ENCODE data around the gene MOG. TPM values are rescaled to one million over a fixed set of nuclear protein-coding genes. Genes with fewer than 3 reads are reported as not detected.

Gene MOG
- total RNA-seq, 1 experiment from 2014 or later = not detected

DNA sequence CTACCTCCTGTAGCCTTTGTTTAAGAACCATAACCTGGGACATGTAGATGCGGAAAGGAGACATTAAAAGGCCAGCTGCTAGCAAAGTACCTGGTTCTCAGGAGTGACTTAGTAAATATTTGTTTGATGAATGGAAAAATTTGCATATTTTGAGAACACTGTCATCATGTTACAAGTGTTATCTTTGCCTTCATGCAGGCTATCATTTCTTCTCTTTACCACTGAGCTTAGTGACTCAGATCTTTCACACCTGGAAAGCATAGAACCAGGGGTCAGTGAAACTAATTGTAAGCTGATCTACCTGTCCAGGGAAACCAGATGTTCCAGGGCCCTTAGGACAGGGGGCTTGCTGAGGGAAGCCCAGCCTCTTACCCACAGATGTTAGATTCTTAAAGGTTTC lies 18.7 kb downstream of the MOG start:
- DNase-seq (ENCODE audit: low read depth) = no peak

DNA sequence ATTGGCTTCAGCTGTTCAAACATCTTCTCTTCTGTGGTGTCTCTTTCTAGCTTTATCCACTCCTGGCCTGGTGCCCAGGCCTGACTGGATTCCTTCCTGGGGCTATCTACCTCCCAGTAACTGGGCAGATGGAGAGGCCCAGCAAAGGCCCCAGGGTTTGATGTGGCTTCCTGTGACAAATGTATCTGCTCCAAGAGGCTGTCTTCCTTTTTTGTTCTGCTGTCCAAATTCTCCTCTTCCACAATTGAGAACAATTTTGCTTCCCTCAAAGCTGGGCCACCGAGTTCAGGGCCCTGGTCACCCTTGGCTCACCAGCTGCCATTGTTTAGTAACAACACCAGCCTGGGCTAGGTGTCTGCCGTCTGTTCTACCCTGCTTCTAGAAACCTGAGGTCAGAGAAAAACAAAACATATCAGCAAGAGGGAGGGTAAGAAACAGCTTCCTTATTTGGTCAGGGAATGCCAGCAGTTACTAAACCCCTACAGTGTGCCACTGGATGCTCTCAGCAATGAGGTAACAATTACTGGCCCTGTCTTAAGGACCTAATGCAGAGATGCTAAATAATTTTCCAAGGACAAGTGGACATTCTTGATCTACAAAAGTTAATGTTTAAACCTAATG lies 20.2 kb downstream of the MOG start:
- DNase-seq (ENCODE audit: low read depth) = peak; percentile 89

DNA sequence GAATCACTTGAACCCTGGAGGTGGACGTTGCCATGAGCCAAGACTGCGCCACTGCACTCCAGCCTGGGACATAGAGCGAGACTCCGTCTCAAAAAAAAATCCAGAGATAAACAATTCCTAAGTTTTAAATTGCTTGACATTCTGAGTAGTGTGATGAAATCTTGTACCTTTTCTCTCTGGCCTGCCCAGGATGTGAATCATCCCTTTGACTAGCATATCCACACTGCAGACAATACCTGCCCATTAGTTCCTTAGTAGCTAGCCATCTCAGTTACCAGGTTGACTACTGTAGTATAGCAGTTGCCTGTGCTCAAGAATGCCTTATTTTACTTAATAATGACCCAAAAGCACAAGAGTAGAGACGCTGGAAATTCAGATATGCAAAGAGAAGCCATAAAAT lies 21.2 kb downstream of the MOG start:
- DNase-seq (ENCODE audit: low read depth) = no peak

DNA sequence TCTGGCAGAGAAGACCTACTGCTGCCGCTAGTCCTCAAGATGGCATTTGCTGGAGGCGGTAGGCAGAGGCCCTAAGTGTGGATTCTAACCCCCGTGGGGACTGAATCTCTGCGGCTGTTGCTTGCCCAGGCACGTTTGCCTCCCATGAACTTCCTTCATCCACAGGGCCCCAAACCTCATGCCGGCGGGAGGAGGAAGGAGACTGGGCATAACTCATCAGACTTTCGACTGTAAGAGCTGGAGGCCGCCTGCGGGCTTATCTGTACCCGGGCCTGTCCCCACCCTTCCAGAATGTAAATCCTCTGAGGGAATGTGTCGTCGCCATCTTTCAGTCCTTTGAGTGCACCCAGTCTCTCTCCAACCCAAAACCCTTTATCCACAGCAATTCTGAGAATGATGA lies 23.1 kb downstream of the MOG start:
- DNase-seq (ENCODE audit: low read depth) = no peak

DNA sequence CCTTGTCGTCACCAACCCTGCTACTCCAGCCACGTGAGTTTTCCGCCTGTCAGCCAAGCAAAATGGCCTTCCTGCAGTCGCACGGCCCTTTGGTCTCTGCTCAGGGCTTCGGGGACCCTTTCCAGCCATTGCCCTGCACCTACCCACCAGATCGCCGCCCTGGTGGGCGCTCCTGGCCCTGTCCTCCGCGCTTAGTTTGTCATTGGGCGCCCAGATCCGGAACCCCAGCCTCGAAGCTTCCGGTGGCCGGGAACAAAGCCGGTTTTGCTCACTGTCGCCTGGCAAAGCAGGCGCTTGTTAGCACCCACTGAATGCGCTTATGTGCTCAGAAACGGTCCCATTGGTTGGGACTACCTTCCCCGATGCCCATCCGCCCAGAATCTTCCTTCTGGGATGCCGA lies 23.5 kb downstream of the MOG start:
- no peak for DNase-seq (ENCODE audit: low read depth)

DNA sequence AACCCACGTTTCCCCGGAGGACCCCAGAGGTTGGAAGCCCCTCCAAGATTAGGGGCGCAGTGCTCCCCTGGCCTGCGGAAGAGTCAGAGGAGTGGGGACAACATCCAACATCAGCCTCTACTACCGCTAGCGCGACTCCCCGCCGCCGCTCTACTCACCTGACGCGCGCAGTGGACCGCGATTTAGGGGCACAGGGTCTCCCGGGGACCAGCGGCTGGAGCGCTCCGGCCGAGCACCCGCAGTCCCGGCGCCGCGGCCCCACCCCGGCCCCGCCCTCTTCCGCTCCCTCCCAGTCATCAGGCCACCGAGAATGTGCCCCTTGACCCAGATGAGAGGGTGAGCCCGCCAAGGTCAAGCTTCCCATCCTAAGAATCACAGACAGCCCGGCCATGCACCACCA lies 24.0 kb downstream of the MOG start, which contains the start of gene ZFP57:
ZFP57 (minus strand) TSS at position 249 of the 400 bp plus-strand sequence. CDS start 4,149 bp downstream, outside the sequence.
- DNase-seq (ENCODE audit: low read depth) = no peak

DNA sequence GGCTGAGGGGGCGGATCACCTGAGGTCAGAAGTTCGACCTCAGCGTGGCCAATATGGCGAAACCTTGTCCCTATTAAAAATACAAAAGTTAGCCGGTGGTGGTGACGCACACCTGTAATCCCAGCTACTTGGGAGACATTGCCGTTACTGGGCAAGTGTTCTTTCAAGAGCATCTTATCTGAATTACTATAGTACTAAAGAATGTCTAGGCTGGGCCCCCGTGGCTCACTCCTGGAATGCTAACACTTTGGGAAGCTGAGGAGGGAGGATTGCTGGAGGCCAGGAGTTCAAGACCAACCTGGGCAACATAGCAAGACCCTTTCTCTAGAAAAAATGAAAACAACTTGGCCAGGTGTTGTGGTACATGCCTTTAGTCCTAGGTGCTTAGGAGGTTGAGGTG lies 24.9 kb downstream of the MOG start:
- no peak for DNase-seq (ENCODE audit: low read depth)

DNA sequence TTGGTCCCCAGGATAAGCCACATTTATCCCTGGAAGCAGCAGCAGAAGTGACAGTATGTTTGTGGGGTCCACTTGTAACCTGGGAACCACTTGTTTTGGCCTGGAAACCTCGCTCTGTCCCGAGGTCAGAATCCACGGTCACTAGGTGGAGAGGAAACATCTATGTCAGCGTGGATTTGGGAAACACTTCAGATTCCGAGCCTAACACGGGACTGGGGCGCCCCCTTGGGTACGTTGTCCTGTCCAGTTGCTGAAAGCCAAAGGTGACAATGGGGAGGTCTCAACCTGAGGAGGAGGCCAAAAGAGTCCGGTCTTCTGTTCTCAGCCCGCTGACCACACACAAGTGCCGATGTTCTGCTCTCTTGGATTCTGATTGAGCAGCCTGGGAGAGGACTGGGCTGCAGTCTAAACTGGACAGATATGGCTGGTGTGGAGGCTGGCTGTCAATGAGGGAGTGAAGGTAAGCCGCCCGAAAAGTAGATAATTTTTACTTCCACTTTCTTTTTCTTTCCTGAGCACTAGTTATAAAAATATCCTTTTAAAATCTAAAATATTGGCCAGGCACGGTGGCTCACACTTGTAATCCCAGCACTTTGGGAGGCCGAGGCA lies 28.9 kb downstream of the MOG start:
- DNase-seq (ENCODE audit: low read depth) = peak; percentile 22

DNA sequence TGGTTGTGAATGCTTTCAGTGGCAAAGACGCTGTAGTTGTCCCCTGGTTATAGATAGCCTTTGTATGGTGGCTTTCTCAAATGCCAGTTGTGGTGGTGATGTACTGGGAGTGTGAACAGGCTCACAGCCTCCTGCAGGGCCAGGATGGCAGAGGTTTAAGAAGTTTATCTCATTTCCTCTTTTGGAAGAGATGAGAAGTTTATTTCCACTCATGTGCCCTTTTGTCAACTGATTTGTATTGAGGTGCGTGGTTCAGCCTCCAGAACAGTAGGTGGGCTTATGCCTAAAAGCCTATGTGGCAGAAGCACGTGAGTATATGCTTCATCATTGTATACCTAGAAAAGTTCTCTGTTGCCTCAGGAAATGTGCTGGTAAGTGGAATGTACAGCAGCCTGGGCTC lies 37.7 kb downstream of the MOG start:
- no peak for DNase-seq (ENCODE audit: low read depth)

DNA sequence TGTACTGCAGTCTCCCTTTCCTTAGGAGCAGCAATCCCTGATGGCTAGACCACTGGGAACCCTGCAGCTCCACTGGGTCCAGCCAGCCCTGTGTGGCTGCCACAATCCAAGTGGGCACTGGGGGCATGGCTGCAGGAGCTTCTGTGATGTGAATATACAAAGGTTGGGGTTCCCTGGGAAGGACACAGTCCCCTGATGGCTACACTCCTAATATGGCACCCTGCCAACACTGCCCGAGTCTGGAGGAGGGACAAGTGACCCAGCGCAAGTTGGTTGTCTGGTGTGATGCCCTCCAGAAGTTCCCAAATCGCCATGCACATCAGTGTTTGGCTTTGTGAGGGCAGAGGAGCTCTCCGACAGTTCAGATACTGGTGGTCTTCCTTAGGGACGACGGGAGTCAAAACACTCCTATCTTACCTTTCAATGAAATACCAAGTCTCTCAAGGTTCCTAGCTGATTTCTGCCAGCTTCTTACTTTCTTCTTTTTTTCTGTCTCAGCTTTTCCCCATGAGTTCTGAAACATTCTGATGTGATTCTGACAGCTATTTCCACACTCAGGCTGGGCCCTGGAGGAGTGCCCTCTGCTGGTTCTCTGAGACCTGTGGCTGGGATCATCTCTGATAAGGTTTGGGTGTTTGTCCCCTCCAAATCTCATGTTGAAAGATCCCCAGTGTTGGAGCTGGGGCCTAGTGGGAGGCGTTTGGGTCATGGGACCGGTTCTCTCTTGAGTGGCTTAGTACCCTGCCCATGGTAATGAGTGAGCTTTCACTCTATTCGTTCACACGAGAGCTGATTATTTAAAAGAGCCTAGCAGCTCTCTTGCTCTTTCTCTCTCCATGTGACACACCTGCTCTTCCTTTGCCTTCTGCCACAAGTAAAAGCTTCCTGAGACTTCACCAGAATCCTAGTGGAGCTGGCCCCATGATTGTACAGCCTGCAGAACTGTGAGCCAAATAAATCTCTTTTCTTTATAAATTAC lies 39.5 kb downstream of the MOG start:
- DNase-seq (ENCODE audit: low read depth) = peak; percentile 24

DNA sequence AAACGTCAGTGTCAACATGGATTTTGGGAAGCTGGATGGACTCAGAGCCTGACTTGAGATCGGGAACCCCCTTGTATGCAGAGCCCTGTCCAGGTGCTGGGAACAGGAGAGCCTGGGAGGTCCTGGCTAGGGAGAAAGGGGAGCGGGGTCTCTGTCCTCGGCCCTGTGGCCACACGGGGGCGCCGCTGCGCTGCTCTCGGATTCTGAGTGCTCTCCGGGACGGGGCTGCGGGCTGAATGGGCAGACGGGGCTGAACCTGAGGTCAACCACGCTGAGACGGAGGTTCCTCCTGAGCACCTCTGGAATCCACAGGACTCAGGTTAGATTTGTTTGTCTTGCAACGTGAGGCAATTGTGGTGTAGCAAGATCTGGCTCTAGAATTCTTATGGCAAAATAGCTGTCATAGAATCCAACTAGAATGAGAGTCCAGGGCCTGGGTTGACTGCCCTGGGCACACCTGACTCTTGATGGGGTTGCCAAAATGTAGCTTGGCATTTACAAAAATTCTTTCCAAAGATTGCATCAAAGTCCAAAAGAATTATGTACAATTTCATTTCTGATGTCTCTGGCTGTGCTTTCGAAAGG lies 45.7 kb downstream of the MOG start:
- DNase-seq (ENCODE audit: low read depth) = peak; percentile 21

DNA sequence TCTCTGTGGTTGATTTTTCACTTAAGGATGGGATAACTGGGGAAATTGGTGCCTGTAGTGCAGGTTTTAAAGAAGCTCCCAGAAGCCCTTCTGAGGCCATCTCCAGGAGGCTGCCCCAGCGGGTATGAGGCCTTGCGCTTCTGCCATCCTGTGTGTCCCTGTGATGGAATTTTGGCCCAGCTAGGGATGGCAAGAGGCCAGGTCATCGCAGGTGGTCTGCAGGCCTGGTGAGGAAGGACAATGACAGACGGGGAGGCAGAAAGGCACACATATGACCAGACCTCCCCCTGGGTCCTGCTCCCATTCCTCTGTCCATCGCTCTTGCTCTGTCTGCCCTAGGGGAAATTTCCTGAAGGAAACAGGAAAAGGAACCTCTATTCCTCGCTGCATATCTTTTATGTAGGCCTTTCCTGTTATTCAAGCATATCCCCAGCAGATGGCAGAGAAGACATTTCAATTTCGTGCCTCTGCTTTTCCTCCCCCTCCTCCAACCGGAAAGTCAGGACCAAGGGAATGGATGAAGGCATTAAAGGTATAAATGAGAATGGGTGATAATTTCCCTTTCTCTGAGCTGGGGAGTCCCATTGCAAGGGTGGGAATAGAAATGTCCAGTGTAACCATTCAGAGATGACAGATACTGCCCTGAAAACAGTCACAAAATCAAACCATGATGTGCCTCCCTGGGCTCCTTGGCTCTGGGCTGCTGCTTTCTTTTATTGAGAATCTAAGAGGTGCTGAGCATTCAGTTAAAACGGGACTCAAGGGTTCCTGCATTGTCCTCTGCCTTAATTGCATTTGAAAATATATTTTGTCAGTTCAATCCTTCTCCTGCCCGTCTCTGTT lies 48.7 kb downstream of the MOG start:
- peak; percentile 56 for DNase-seq (ENCODE audit: low read depth)

DNA sequence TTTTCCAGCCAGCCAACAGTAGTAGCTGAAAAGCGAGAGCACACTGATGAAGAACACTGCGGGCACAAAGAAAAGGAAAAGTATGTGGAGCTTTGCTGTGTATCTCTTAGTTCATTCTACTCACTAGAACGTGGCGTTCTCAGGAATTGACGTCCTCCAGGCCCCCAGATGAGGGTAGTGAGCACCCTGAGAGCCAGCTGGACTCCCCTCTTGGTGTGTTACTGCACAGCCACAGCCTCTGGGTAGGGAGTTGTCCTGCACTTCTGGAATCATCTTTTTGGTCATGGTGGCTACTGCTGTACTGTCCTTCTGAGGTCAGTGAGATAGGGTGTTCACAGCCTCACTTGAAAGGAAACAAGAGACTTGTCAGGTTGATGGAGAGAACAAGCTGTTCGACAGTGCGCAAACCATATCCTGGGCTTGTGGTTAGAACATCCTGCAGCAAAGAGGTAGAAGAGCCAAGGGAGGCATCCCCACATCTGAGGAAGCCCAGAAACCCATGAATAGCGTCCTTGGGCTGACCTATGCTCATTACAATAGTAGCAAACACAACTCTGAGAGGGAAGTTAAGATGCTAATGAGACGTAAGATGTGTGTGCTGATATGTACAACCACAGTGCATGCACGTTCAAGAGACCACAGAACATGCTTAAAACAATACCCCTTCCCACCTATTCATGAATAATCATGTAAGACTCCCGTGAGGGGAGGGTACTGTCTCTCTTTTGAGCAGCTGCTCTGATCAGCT lies 51.7 kb downstream of the MOG start:
- DNase-seq (ENCODE audit: low read depth) = no peak

DNA sequence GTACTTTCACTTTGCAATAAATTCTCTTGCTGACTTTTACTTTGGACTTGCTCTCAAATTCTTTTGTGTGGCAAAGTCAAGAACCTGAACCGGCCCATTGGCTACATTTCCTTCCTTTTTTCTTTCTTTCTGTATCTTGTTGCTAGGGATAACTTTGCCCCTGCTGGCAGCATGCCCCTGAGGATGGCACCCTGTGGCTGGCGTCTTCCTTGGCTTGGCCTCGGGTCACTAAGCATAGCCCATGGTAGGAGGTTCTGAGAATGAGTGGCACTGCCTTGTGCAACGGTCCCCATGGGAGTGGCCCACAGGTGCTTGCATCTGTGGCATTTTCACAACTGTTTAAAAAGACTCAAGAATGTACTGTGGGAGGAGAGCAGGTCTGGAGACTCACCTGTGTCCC lies 52.3 kb downstream of the MOG start:
- DNase-seq (ENCODE audit: low read depth) = no peak

DNA sequence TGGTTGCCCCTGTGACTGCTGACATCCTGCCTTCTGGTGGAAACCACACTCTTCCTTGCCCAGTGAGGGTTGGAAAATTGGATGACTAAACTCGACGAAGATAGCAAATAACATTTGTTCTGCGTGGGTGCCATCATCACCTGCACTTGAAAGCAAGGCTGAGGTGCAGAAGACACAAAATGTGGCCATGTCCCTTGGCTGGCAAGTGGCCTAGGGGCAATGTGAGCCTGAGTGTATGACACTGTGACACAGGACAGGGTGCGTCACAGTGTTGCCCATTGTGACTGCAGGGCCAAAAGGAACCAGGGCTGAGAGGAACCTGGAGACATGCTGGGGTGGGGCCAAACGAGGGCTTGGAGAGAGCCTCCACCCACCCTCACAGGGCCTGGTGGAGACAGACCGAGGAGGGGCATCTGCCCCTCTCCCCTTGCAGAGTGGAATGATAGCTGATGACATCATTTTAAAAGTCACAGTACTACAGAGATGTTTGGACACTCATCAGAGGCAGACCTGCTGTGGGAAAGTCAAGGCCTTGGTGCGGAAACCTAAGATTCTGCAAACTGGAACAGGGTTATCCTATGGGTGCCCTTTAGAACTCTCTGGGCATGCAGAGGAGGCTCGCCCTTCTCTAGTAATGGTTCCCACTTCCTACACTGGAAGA lies 53.5 kb downstream of the MOG start:
- no peak for DNase-seq (ENCODE audit: low read depth)

DNA sequence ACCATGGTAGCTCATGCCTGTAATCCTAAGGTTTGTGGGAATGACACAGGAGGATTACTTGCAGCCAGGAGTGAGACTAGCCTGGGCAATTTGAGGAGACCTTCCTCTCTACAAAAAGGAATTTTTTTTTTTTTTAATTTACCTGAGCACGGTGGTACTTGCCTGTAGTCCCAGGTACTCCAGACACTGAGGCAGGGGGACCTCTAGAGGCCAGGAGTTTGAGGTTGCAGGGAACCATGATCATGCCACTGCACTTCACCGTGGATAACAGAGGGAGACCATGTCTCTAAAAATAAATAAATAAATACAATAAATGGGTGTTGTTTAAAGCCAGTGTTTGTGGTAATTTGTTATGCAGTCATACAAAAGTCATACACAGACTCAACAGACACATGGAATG lies 64.0 kb downstream of the MOG start:
- no peak for DNase-seq (ENCODE audit: low read depth)

Data from RPMI7951 (cell line).